Measurements from ENCODE around the gene ARHGAP45. TPM values are rescaled to one million over a fixed set of nuclear protein-coding genes. Genes with fewer than 3 reads are reported as not detected.

ARHGAP45 gene
- total RNA-seq, 1 donor from 2014 or later = 3.0 TPM

DNA sequence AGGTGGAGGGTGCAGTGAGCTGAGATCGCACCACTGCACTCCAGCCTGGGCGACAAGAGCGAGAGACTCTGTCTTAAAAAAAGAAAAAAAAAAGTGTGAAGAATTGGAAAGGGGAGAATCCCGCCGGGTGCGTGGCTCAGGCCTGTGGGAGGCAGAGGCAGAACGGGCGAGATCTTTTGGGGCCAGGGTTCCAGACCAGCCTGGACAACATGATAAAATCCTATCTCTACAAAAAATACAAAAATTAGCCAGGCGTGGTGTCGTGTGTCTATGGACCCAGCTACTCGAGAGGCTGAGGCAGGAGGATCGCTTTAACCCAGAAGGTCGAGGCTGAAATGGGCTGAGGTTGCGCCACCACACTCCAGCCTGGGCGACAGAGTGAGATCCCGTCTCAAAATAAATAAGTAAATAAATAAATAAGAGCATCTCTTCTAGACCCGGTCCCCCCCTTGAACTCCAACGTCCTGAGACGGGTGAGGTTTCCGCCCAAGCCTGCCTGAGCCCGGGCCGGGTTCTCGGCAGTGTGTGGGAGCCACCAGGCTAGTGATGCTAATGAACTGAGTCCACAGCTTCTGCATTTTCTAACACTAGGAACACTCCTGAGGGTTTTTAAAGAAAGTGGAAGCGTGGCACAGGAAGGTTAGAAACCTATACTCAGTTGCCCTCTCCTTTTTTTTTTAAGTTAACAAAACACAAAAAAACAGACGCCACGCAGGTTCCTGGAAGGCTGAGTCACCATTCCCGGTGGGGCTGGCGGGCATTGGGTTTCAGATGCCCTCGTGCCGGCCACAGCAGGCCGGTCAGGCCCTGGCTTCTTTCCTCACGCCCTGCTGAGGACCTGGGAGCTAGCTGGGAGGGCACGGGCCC lies 58.9 kb downstream of the ARHGAP45 start:
- Histone ChIP-seq H3K4me1 (ENCODE audit: insufficient read depth, low read length) (peaks cover 13% of the 10 kb centered on the region), H3K27me3 (ENCODE audit: insufficient read depth, low read length) (no peaks in the 10 kb centered on the region), H3K4me3 (ENCODE audit: insufficient read depth, low read depth, low read length) (no peak overlapping the region), H3K9ac (ENCODE audit: low read length) (peak overlapping the region; percentile 9), H3K79me2 (ENCODE audit: insufficient read depth, low read length) (peaks cover 62% of the 10 kb centered on the region), H2AFZ (ENCODE audit: low read depth, low read length) (no peak overlapping the region), H3K27ac (ENCODE audit: low read depth, low read length) (peak overlapping the region; percentile 39), H3K4me2 (ENCODE audit: low read length) (peak overlapping the region; percentile 19), H4K20me1 (ENCODE audit: insufficient read depth, low read length) (peaks cover 60% of the 10 kb centered on the region), H3K36me3 (ENCODE audit: insufficient read depth, low read length) (peaks cover 9% of the 10 kb centered on the region), H3K9me3 (ENCODE audit: insufficient read depth, low read depth, low read length) (no peaks in the 10 kb centered on the region)
- DNase-seq (ENCODE audit: low read depth) = peak; percentile 72
- FAIRE-seq = no peak
- H3K9me3 Mint-ChIP-seq (ENCODE audit: unreplicated experiment) = peaks cover 2% of the 10 kb centered on the region
- H3K27me3 Mint-ChIP-seq (ENCODE audit: low read depth, unreplicated experiment) = no peaks in the 10 kb centered on the region
- peak overlapping the region; percentile 78 for H3K27ac Mint-ChIP-seq (ENCODE audit: unreplicated experiment)
- H3K4me1 Mint-ChIP-seq (ENCODE audit: low read depth, unreplicated experiment) = no peaks in the 10 kb centered on the region
- no peak overlapping the region for H3K4me3 Mint-ChIP-seq (ENCODE audit: unreplicated experiment)
- peaks cover 16% of the 10 kb centered on the region for H3K36me3 Mint-ChIP-seq (ENCODE audit: low read depth, unreplicated experiment)
- TF ChIP-seq, protein P1, sequence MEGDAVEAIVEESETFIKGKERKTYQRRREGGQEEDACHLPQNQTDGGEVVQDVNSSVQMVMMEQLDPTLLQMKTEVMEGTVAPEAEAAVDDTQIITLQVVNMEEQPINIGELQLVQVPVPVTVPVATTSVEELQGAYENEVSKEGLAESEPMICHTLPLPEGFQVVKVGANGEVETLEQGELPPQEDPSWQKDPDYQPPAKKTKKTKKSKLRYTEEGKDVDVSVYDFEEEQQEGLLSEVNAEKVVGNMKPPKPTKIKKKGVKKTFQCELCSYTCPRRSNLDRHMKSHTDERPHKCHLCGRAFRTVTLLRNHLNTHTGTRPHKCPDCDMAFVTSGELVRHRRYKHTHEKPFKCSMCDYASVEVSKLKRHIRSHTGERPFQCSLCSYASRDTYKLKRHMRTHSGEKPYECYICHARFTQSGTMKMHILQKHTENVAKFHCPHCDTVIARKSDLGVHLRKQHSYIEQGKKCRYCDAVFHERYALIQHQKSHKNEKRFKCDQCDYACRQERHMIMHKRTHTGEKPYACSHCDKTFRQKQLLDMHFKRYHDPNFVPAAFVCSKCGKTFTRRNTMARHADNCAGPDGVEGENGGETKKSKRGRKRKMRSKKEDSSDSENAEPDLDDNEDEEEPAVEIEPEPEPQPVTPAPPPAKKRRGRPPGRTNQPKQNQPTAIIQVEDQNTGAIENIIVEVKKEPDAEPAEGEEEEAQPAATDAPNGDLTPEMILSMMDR (IDR thresholded peaks at IDR 0.05; ENCODE audit: insufficient read depth, low read depth, low read length) = no peak
- no peak for TF ChIP-seq EZH2 (IDR thresholded peaks at IDR 0.05; ENCODE audit: insufficient read depth, low read length)

DNA sequence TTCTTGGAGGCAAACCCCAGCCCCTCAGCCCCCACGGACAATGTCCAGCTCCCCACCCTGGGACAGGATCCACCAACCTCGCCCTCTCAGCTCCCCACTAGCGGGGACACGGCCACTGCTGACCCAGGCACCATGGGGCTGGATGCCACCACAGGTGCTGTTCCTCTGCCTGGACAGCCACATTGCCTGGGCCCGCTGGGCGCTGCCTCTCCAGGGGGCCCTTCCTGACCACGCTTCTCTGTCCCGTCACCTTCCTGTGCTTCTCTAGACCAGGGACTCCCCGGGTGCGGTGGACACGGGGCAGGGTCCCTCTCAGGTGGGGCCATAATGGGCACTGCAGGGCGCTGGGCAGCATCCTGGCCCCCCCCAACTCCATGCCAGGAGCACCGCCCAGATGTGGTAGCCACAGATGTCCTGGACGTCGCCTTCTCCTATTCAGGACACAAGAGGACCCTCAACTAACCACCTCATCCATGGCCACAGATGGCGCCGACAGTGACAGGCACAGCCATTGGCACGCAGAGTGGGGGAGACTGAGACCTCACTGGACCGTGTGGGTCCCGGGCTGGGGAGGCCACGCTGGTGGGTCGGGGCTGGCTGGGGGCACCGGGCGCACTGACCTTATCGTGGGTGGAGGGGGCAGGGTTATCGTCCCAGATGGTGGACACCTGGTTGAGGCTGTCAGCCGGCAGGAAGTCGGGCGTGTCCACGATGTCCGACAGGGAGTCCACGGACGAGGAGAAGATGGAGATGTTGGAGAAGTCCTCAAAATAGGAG lies 60.2 kb downstream of the ARHGAP45 start:
- H2AFZ ChIP-seq (ENCODE audit: low read depth, low read length) = no peak overlapping the region
- DNase-seq (ENCODE audit: low read depth) (no peak), FAIRE-seq (no peak)
- H3K9ac ChIP-seq (ENCODE audit: low read length) = peak overlapping the region; percentile 9
- H4K20me1 ChIP-seq (ENCODE audit: insufficient read depth, low read length) = peaks cover 59% of the 10 kb centered on the region
- H3K4me3 Mint-ChIP-seq (ENCODE audit: unreplicated experiment) = no peak overlapping the region
- H3K4me1 ChIP-seq (ENCODE audit: insufficient read depth, low read length) = peaks cover 20% of the 10 kb centered on the region
- H3K27me3 ChIP-seq (ENCODE audit: insufficient read depth, low read length) = no peaks in the 10 kb centered on the region
- no peak overlapping the region for H3K4me3 ChIP-seq (ENCODE audit: insufficient read depth, low read depth, low read length)
- H3K9me3 Mint-ChIP-seq (ENCODE audit: unreplicated experiment) = peaks cover 2% of the 10 kb centered on the region
- H3K9me3 ChIP-seq (ENCODE audit: insufficient read depth, low read depth, low read length) = no peaks in the 10 kb centered on the region
- peaks cover 74% of the 10 kb centered on the region for H3K79me2 ChIP-seq (ENCODE audit: insufficient read depth, low read length)
- no peak overlapping the region for H3K27ac ChIP-seq (ENCODE audit: low read depth, low read length)
- H3K4me2 ChIP-seq (ENCODE audit: low read length) = no peak overlapping the region
- H3K4me1 Mint-ChIP-seq (ENCODE audit: low read depth, unreplicated experiment) = no peaks in the 10 kb centered on the region
- no peaks in the 10 kb centered on the region for H3K27me3 Mint-ChIP-seq (ENCODE audit: low read depth, unreplicated experiment)
- peaks cover 2% of the 10 kb centered on the region for H3K36me3 ChIP-seq (ENCODE audit: insufficient read depth, low read length)
- peaks cover 10% of the 10 kb centered on the region for H3K36me3 Mint-ChIP-seq (ENCODE audit: low read depth, unreplicated experiment)
- TF ChIP-seq EZH2 (IDR thresholded peaks at IDR 0.05; ENCODE audit: insufficient read depth, low read length) = no peak
- TF ChIP-seq, protein P1 (IDR thresholded peaks at IDR 0.05; ENCODE audit: insufficient read depth, low read depth, low read length) = no peak
- no peak overlapping the region for H3K27ac Mint-ChIP-seq (ENCODE audit: unreplicated experiment)

All from astrocyte (in vitro differentiated cells and primary cell).